Right cardiac atrium (tissue), 5 donors: ENCODE measurements around the gene COL12A1. TPM values are rescaled to one million over a fixed set of nuclear protein-coding genes. Genes with fewer than 3 reads are reported as not detected.

Source experiments
- ATAC-seq, 2 donors: fragments of 200-7000 bp; cut with Tn5 transposase; one replicate each; pipeline versions ENCODE4 v1.8.0 to v1.9.1; 2020; ENCODE audit warnings: moderate library complexity in 2 of 2, mild to moderate bottlenecking in 1 of 2
- DNase-seq, 3 donors: peaks; one replicate each; pipeline ENCODE4 v3.0.0-alpha.2; 2020
- H3K27ac ChIP-seq: one replicate; pipeline ENCODE4 v1.5.1; 2013; ENCODE audit warnings: mild to moderate bottlenecking, low read length, control low read depth, moderate library complexity
- H3K27me3 ChIP-seq: one replicate; pipeline ENCODE4 v1.6.1; 2013; ENCODE audit not compliant: control insufficient read depth, insufficient read depth
- H3K4me1 ChIP-seq: one replicate; pipeline ENCODE4 v1.6.1; 2013; ENCODE audit warnings: low read length; ENCODE audit not compliant: control insufficient read depth, insufficient read depth
- H3K4me3 ChIP-seq: one replicate; pipeline ENCODE4 v1.5.1; 2013; ENCODE audit warnings: low read length, control low read depth
- H3K9me3 ChIP-seq: one replicate; pipeline ENCODE4 v1.6.1; 2013; ENCODE audit warnings: low read length; ENCODE audit not compliant: control insufficient read depth
- WGBS: extraction: QIAGEN DNeasy Blood & Tissue Kit; methylation state at CpG from one replicate; pipeline ENCODE4 v1.1.7; 2013; 5-methylcytosine and 5-hydroxymethylcytosine counted together
- intact Hi-C, 4 donors: fragments of 100-400 bp; cut with DNase I; formaldehyde crosslinking; loops; one replicate each; pipeline versions ENCODE4 v1.11.0 to v1.14.0; 2022 to 2023
- polyA plus RNA-seq: library from polyadenylated mRNA; stranded (reverse); fragments of 200-250 nt; gene quantifications from one replicate; pipeline ENCODE4 v1.2.3, GENCODE V29; 2013
- total RNA-seq, 4 donors: library from RNA; stranded (reverse); fragmentation: NEBNext Ultra II Directional; extraction: Animal tissue kit (Norgen Biotek cat#: 25700); gene quantifications; one replicate each; pipeline ENCODE4 v1.2.1, GENCODE V29; 2021
- donor health status: healthy with polysubstance abuse.
- donor health status: DM: no; HTN: yes; CAD: no.
- donor health status: DM: no; HTN: no; CAD: no.
- donor health status: DM: no; HTN: yes; CAD: no; lungs with severe emphysema.
- donor health status: DM: yes; HTN: yes; CAD: no.

The COL12A1 gene
- total and polyA plus RNA-seq, 5 donors = 5.4 to 29.6 (median 8.1) TPM

DNA sequence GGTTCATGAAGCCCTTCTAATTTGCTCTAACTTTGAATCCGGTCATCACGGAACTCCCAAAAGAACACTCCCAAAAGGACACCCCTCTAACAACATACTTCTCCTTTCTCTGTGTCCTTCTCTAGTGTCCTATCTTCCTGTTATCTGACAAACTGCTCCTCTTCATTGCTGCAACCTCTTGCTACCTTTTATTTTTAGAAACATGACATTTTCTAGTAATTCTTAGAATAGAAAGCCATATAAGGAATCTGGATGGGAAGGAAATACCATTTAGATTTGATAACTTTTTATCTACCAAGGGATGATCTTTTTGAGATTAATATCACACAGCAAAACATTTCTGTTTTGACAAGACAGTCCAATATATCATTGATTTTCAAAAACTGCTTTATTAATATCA is 63.1 kb downstream of the COL12A1 start:
- Histone ChIP-seq H3K27me3 (no peaks in the 10 kb centered on the region), H3K27ac (no peak overlapping the region), H3K9me3 (no peaks in the 10 kb centered on the region), H3K4me3 (no peak overlapping the region), H3K4me1 (no peaks in the 10 kb centered on the region)
- intact Hi-C loops = no loop called here
- DNase-seq (no peak), ATAC-seq (no peak)
- WGBS = 59% methylated on average over 2 of the region's 2 CpGs

DNA sequence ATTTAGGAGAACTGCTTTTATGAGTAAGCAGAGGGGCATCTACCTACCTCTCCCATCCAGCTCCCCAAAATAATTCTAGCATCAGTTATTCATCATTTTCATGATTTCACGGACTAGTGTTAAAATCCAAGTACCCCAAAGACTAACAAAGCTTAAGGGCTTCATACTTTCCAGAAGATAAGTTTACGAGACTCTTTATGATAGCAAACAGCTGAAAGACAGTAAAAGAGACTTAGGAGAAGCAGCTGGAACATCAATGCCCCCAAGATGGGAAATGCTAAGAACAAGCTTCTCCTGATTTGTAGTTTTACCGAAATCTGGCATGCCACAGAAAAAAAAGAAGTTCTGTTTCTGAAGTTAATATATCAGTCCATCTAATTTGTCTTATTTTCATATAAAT is 70.0 kb downstream of the COL12A1 start:
- intact Hi-C loops = no loop called here
- no peak overlapping the region for H3K4me3 ChIP-seq
- WGBS = 77% methylated on average over 3 of the region's 3 CpGs
- no peaks in the 10 kb centered on the region for H3K9me3 ChIP-seq
- ATAC-seq (no peak), DNase-seq (no peak)
- no peaks in the 10 kb centered on the region for H3K27me3 ChIP-seq
- H3K27ac ChIP-seq = no peak overlapping the region
- no peaks in the 10 kb centered on the region for H3K4me1 ChIP-seq

DNA sequence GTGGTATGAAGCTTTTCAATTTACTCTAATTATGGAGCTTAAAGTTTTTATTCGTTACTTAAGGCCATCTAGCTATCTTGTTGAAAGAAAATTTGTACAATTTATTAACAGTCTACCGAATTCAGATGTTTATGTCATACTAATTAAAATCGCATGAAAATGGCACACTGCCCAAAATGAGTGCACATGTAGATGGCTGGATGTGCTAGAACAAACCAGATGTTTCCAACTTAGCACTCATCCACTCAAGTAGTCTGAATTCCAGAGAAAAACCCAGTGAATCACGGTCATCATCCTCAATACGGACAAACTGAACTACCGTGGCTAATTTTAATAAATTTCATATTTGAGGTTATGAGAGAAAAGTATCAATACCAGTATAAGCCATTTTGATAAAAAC is 70.4 kb downstream of the COL12A1 start:
- no peaks in the 10 kb centered on the region for H3K9me3 ChIP-seq
- 77% methylated on average over 6 of the region's 6 CpGs for WGBS
- no peak overlapping the region for H3K27ac ChIP-seq
- no peaks in the 10 kb centered on the region for H3K27me3 ChIP-seq
- ATAC-seq (no peak), DNase-seq (no peak)
- H3K4me1 ChIP-seq = no peaks in the 10 kb centered on the region
- H3K4me3 ChIP-seq = no peak overlapping the region
- intact Hi-C loops = no loop called here

DNA sequence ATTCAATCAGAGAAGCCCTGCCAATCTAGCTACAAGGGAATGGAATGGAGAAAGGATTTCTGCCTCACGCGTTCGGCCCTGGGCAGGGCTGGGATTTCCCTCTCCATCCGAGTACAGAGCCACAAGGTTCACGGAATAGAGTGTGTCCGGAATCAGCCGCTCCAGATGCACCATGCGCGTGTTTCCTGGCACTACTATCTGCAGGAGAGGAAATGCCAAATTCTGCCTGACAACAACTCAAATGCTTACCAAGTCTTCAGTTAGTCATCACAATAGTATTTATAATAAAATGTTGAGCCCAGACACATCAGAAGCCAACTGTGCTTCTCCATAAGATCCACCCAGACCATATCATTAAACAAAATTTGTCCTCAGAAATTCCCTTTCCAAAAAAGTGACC is 75.1 kb downstream of the COL12A1 start:
- Histone ChIP-seq H3K4me3 (no peak overlapping the region), H3K27me3 (no peaks in the 10 kb centered on the region), H3K9me3 (no peaks in the 10 kb centered on the region), H3K27ac (no peak overlapping the region), H3K4me1 (no peaks in the 10 kb centered on the region)
- 65% methylated on average over 9 of the region's 9 CpGs for WGBS
- DNase-seq (peak in 1 of 3 donors; percentile 30), ATAC-seq (no peak)
- intact Hi-C loops = no loop called here

DNA sequence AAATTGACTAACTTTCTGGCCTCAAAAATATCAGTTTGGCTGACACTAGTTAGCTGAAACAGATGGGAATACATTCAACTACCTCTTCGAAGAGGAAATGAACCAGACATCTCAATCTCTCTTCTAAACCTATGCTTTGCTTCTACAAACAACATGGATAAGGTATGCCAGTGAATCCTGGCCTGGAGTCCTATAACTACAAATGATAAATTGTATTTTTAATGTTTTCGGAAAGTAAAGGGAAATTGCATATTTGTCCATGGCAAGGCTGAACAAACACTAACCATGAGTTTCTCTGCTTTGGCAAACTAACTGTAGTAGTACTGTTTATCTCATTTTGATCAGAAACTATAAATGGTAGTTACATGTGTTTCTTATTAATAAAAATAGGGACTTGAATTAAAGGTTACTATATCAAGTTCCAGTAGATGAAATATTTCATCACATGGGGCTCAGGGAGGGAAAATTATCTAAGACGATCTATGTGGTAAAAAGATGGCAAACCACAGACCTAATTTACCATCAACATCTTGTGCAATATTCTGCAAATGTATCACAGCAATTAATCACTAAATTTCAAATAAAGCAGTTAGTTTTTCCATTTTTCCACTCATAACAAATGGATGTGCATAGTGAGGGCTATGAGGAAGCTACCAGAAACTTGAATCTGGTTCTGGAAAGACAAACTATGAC is 76.8 kb downstream of the COL12A1 start:
- H3K9me3 ChIP-seq = no peaks in the 10 kb centered on the region
- no peak for ATAC-seq
- no peak for DNase-seq
- 65% methylated on average over 3 of the region's 3 CpGs for WGBS
- H3K27me3 ChIP-seq = no peaks in the 10 kb centered on the region
- H3K4me1 ChIP-seq = no peaks in the 10 kb centered on the region
- intact Hi-C loops = no loop called here
- H3K27ac ChIP-seq = no peak overlapping the region
- H3K4me3 ChIP-seq = no peak overlapping the region

DNA sequence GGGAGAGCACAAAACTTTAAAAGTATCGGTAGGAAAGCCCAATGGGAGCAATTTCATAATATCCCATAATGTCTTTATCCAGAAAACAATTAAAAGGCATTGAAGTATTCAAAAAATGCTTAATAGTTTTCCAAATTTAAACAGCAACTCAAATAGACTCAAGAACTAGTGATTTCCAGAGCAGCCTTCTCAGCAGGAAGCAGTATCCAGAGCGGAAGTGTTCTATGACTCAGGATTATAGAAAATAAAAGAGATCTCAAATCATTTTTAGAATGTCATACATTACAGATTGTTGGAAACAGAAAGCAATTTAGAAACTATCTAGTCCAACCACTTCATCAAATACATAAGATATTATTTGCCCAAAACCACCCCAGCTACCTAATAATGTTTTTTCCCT is 79.3 kb downstream of the COL12A1 start:
- intact Hi-C loops = no loop called here
- Histone ChIP-seq H3K27ac (no peak overlapping the region), H3K4me3 (no peak overlapping the region), H3K27me3 (no peaks in the 10 kb centered on the region), H3K9me3 (no peaks in the 10 kb centered on the region), H3K4me1 (no peaks in the 10 kb centered on the region)
- 75% methylated on average over 2 of the region's 2 CpGs for WGBS
- ATAC-seq (no peak), DNase-seq (no peak)

DNA sequence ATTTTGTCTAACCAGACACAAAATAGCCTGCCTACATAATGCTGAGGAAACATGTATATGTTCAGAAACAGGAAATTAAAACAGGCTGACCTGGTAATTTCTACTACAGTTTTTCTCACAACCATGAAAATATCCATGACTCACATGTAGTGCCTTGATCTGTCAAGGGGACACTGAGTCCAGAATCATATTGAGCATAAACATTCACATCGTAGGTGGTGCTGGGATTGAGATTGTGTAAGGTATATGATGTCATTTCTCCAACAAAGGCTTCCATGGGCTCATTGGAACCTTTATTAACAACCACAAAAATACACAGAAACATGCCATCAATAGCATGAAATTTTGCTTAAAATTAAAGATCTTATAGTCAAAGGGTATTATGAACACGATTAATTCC is 80.9 kb downstream of the COL12A1 start:
- no peak for DNase-seq
- Histone ChIP-seq H3K9me3 (no peaks in the 10 kb centered on the region), H3K27ac (no peak overlapping the region), H3K4me1 (no peaks in the 10 kb centered on the region), H3K27me3 (no peaks in the 10 kb centered on the region), H3K4me3 (no peak overlapping the region)
- intact Hi-C loops = no loop called here
- WGBS = 90% methylated on average over 2 of the region's 2 CpGs
- no peak for ATAC-seq

DNA sequence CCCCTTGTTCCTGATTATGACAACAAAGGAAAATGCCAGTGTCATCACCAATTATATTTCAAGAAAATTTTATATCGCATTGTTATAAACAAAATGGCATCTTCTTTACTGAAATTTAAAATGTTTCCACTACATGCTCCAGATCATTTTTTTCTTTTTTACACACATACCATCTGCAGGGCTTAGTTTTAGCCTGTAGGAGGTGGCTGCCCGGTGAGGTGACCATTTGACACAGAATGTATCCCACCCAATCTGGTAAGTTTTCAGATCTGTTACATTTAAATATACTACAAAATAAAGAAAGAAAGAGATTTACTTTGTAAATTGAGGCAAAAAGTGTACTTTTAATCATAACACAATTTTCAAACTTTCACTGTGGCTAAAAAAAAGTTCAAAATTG is 81.8 kb downstream of the COL12A1 start:
- intact Hi-C loops = no loop called here
- H3K4me3 ChIP-seq = no peak overlapping the region
- no peaks in the 10 kb centered on the region for H3K4me1 ChIP-seq
- no peaks in the 10 kb centered on the region for H3K27me3 ChIP-seq
- ATAC-seq (no peak), DNase-seq (no peak)
- no peak overlapping the region for H3K27ac ChIP-seq
- H3K9me3 ChIP-seq = no peaks in the 10 kb centered on the region
- 71% methylated on average over 2 of the region's 2 CpGs for WGBS

DNA sequence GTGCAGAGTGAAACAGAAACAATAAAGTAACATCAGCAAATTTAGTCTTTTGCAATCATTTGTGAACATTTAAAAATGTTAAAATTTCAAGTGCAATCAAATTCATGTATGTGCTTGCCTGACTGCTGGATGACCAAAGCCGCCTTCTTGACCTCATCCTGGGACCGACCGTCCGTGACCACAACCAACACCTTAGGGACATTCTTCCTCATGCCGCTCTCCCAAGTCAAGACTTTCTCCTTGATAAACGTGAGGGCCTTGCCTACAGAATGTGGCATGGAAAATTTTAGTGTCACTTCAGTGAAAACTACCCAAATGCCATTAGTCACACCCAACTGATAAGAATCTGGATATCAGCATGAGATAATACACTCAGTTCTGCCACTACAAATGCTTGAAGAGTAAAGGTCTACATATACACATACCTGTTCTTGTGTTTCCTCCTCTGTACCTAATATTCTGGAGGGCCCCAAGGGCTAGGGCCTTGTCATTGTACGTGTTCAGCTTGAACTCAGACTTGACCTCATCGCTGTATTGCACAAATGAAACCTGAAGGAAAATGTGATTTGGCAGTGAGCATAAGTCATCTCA is 86.8 kb downstream of the COL12A1 start:
- H3K27me3 ChIP-seq = no peaks in the 10 kb centered on the region
- DNase-seq = no peak
- ATAC-seq = no peak
- no peak overlapping the region for H3K27ac ChIP-seq
- H3K4me3 ChIP-seq = no peak overlapping the region
- WGBS = 92% methylated on average over 8 of the region's 8 CpGs
- H3K9me3 ChIP-seq = no peaks in the 10 kb centered on the region
- no peaks in the 10 kb centered on the region for H3K4me1 ChIP-seq
- intact Hi-C loops = no loop called here

DNA sequence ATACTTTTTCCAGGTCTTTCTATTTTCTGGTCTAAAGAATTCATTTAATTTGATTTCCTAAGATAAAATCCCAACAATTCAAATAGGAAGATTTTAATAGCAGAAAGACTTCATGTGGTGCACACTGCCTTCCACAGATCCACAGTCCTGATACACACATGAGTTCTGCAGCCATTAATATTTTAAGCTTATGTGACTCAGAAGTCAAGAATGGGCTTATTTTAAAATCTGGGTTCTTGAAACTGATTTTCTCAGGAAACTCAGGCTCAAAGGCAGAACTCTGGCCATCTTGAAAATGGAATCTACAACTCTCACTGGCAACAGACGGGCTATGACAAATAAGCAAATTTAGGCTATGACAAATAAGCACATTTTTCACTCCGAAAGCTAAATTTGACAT is 88.2 kb downstream of the COL12A1 start:
- Histone ChIP-seq H3K4me1 (no peaks in the 10 kb centered on the region), H3K27ac (no peak overlapping the region), H3K27me3 (no peaks in the 10 kb centered on the region), H3K4me3 (no peak overlapping the region), H3K9me3 (no peaks in the 10 kb centered on the region)
- ATAC-seq (no peak), DNase-seq (no peak)
- WGBS = 92% methylated on average over 2 of the region's 2 CpGs
- intact Hi-C loops = no loop called here

DNA sequence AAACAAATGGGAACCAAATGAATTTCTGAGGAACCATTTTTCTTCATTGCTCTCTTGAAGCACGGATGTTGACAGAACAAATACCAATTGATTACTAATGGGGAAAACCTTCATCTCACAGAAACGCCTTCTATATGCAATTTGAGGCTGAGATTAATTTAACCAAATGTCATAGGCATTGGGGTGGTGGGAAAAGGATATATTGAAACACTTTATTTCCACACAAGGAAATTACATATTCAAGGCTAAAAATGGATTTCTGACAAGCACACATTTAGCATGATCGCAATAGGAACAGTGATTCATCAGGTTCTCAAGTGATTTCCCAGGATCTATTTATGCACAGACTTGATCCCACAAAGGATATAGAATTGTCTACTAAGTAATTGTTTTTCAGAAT is 88.9 kb downstream of the COL12A1 start:
- intact Hi-C loops = no loop called here
- no peaks in the 10 kb centered on the region for H3K4me1 ChIP-seq
- no peak overlapping the region for H3K27ac ChIP-seq
- H3K4me3 ChIP-seq = no peak overlapping the region
- ATAC-seq (no peak), DNase-seq (no peak)
- H3K9me3 ChIP-seq = no peaks in the 10 kb centered on the region
- no peaks in the 10 kb centered on the region for H3K27me3 ChIP-seq
- 86% methylated on average over 3 of the region's 3 CpGs for WGBS

DNA sequence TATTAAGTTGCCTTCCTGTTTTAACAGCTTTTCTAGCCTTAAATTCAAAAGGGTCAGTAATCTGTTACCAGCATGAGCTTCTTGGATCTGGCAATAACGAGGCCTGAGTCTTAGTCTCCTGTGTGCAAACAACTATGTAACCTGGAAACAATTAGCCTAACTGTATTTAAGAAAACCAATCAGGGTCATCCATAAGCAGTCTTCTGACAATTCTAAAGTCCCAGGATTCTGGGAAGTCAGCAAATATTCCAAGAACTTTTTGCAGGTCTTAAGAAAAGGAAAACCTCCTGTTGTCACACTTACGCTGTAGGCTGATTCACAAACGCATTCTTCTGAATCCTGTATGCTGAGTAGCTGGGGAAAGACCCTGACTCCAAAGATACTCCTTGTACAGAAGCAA is 90.4 kb downstream of the COL12A1 start:
- WGBS = 56% methylated on average over 3 of the region's 3 CpGs
- Histone ChIP-seq H3K4me3 (no peak overlapping the region), H3K9me3 (no peaks in the 10 kb centered on the region), H3K27me3 (no peaks in the 10 kb centered on the region), H3K4me1 (no peaks in the 10 kb centered on the region), H3K27ac (no peak overlapping the region)
- intact Hi-C loops = no loop called here
- ATAC-seq (no peak), DNase-seq (no peak)
